Adipocyte (in vitro differentiated cells): ENCODE measurements around the gene RHD.
"Not testable (repeated sequence)": the region's sequence is repeated elsewhere in the genome, so short reads cannot be mapped to it uniquely, and the experiment has no call there.

Source experiments
- DNase-seq: peaks from one replicate; pipeline ENCODE4 v3.0.0-alpha.2; 2015; ENCODE audit warnings: low read depth
- H3K27me3 ChIP-seq: replicated peaks from 2 replicates; pipeline ENCODE4 v1.7.0; 2013; ENCODE audit warnings: mild to moderate bottlenecking, low read length, moderate library complexity; ENCODE audit not compliant: control insufficient read depth, insufficient read depth
- H3K36me3 ChIP-seq: 2 replicates; pipeline ENCODE4 v1.7.0; 2013; ENCODE audit warnings: low read length, mild to moderate bottlenecking, moderate library complexity; ENCODE audit not compliant: control insufficient read depth, insufficient read depth, severe bottlenecking
- H3K4me1 ChIP-seq: 2 replicates; pipeline ENCODE4 v1.7.0; 2013; ENCODE audit warnings: mild to moderate bottlenecking, low read length, moderate library complexity; ENCODE audit not compliant: control insufficient read depth, insufficient read depth
- H3K4me3 ChIP-seq: 2 replicates; pipeline ENCODE4 v1.7.0; 2013; ENCODE audit warnings: mild to moderate bottlenecking, low read length, moderate library complexity
- H3K9ac ChIP-seq: 2 replicates; pipeline ENCODE4 v1.7.0; 2013; ENCODE audit warnings: mild to moderate bottlenecking, low read length, moderate library complexity
- H3K9me3 ChIP-seq: 2 replicates; pipeline ENCODE4 v1.7.0; 2013; ENCODE audit warnings: mild to moderate bottlenecking, low read length, moderate library complexity; ENCODE audit not compliant: control insufficient read depth

RHD gene

DNA sequence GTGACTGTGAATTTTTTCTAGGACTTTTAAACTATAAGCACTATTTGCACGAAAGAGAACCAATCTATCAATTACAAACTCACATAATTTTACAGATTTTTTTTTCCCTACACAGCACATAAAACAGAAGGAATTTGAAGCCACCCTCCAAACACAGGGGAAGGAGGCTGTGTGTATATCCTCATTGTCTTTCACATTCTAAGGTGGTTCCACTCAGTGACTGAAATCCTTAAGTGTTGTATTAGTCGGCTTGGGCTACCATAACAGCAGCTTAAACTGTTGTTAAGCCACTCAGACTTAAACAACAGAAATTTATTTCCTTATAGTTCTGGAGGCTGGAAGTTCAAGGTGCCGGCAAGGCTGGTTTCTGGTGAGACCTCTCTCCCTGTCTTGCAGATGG lies 12.0 kb upstream of the RHD start:
- peaks cover 11% of the 10 kb centered on the region for H3K4me1 ChIP-seq

DNA sequence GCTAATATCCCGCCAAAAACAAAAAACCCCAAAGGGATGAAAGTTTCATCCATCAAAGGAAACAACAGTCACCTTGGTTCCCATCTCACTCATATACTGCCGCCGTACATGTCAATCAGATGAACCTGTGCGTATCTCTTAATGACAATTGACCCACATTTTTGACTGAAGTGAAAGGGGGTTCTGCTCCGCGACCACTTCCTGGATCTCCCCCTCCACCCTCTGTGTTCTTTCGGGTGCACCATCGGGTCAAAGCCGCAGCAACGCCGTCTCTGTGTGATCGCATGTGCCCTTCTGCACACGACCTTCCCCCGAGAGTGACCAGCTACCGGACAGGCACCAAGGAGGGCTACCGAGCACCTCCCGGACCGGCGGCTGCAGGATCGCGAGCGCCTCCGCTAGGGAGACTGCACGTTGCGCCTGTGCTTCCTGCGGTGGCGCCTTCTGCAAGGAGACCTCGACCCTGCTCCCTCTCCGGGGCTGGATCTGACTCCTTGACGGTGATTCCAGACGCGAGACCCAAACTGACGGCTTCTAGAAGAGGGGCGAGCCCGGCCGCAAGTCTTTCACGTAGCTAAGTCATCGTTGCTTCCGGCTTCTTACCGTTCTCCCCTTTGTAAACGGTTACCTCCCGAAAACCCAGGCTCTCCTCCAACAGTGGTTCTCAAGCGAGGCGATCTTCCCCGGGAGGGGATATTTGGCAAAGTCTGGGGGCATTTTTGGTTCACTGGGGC lies 5.6 kb upstream of the RHD start:
- not testable (repeated sequence) for H3K9me3 ChIP-seq, H3K27me3 ChIP-seq, H3K9ac ChIP-seq, H3K36me3 ChIP-seq, H3K4me1 ChIP-seq, DNase-seq
- peak overlapping the region; percentile 50 for H3K4me3 ChIP-seq

More for the DNA sequence above, 12.0 kb upstream of the RHD start:
- H3K4me3 ChIP-seq, H3K36me3 ChIP-seq, H3K9ac ChIP-seq, DNase-seq, H3K27me3 ChIP-seq, H3K9me3 ChIP-seq: not testable (repeated sequence)

DNA sequence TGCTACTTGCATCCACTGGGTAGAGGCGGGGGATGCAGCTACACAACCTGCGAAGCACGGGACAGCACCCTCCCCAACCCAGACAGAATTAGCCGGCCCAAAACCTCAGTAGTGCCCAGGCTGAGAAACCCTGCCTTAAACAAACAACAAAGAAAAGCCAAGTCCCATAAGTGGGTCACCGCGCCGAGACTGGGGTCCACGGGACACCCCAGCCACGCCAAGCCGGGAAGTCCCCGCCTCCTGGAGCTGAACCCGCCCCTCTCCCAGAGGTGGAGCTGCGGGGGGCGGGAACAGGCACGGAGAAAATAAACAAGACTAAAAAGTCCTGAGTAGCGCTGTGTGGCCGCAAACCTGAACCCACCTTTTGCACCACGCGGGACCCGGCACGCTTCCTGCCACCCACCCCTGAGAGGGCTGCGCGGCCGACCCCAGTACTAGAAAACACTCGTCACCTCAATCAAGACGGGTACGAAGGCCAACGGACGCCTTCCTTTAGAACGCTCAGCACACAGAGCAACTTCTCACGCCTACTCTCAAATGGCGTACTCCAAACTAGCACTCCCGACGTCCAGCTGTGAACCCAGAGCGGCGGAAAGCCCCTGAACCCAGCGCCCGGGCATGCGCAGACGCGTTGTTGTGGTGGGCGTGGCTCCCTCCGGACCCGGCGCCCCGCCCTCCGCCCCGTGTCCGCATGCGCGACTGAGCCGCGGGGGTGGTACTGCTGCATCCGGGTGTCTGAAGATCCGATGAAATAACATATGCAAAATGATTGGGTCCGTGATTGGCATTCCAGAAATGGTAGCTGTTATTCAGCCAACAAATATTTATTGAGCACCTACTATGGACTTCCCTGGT lies 4.8 kb upstream of the RHD start:
- DNase-seq, result peak; percentile 74
- not testable (repeated sequence) for H3K4me3 ChIP-seq, H3K27me3 ChIP-seq, H3K9ac ChIP-seq, H3K9me3 ChIP-seq, H3K4me1 ChIP-seq, H3K36me3 ChIP-seq

DNA sequence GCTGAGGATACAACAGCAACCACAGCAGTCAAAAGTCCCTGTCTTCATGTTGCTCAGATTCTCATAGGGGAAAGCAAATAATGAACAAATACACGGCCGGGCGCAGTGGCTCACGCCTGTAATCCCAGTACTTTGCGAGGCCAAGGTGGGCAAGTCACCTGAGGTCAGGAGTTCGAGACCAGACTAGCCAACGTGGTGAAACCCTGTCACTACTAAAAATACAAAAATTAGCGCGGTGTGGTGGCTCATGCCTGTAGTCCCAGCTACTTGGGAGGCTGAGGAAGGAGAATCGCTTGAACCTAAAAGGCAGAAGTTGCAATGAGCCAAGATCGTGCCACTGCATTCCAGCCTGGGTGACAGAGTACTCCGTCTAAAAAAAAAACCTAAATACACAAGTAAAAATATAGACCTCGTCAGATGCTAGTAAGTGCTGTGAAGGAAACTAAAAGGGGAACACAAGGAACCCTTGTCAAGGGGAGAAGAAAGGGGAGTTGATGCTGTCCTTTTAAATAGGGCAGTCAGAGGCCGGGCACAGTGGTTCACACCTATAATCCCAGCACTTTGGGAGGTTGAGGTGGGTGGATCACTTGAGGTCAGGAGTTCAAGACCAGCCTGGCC lies 4.1 kb upstream of the RHD start:
- not testable (repeated sequence) for DNase-seq, H3K36me3 ChIP-seq, H3K9ac ChIP-seq, H3K4me3 ChIP-seq, H3K27me3 ChIP-seq, H3K9me3 ChIP-seq, H3K4me1 ChIP-seq

DNA sequence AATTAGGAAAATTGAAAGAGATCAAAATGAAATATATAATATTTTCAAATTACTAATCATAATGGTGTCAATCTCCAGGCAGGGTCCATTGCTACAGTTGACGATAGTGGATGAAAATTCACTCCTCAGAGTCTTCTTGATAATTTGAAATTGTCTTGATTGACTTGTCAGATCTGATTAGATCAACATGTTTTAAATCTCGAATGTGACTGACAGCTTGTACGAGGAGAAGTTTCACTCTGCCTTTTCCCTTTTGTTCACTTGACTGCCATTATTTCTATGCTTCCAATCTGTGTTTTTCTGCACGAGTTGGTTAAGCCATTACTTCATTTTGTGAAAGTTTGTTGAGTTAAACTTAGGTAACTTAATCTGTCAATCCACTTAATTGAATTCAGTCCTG lies 3.3 kb downstream of the RHD start:
- not testable (repeated sequence) for DNase-seq, H3K4me1 ChIP-seq, H3K9ac ChIP-seq, H3K9me3 ChIP-seq, H3K27me3 ChIP-seq, H3K36me3 ChIP-seq, H3K4me3 ChIP-seq

DNA sequence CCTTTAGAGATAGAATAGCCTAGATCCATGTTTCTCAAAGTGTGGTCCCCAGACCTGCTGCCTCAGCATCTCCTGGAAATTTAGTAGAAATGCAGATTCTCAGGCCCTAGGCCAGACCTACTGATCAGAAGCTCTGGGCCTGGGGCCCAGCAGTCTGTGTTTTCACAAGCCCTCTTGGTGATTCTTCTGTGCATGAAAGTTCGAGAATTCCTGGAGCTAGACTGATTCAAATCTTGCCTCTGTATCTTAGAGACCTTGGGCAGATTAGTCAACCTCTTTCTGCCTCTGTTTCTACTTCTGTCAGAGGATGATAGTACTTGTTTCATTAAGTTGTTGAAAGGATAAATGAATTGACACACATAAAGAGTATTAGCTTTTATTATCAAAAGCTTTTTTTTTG lies 5.0 kb downstream of the RHD start:
- not testable (repeated sequence) for H3K4me3 ChIP-seq, H3K27me3 ChIP-seq, H3K9me3 ChIP-seq, H3K4me1 ChIP-seq, DNase-seq, H3K9ac ChIP-seq, H3K36me3 ChIP-seq

DNA sequence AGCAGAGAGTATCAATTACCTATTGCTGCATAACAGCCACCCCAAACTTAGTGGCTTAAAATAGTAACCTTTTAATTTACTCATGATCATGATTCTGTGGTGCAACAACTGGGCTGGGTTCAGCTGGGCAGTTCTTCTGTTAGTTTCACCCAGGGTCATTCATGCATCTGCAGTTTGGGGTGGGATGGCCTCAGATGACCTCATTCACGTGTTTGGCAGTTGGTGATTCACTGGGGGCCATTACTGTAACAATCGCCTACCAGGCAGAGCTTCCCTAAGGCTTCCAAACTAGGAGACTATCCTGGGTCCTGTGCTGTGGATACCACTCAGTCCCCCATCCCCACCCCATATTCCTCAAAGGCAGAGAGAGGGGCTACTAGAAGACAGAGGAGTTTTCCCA lies 6.0 kb downstream of the RHD start:
- not testable (repeated sequence) for H3K9me3 ChIP-seq, H3K9ac ChIP-seq, DNase-seq, H3K27me3 ChIP-seq, H3K4me1 ChIP-seq, H3K4me3 ChIP-seq, H3K36me3 ChIP-seq

DNA sequence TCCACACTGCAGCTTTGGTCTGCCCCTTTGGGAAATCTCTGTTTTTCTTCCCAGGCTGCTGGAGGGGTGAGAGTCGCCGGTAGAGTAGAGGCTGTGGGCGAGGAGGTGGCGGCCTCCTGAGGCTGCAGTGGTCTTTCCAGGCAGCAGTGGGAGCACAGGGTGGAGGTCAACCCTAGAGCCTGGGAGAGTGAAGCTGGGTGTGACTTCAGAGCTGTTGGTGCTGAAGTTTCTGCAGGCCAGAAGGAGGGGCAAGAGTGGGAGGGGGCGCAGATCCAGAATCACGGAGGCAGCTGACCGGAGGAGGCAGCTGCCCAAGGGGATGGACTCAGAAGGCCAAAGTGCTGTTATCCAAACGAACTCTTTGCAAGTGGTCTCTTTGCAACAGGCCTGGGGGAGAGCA lies 6.5 kb downstream of the RHD start:
- H3K27me3 ChIP-seq, H3K9me3 ChIP-seq, H3K36me3 ChIP-seq, H3K4me3 ChIP-seq, H3K9ac ChIP-seq, H3K4me1 ChIP-seq, DNase-seq: not testable (repeated sequence)

DNA sequence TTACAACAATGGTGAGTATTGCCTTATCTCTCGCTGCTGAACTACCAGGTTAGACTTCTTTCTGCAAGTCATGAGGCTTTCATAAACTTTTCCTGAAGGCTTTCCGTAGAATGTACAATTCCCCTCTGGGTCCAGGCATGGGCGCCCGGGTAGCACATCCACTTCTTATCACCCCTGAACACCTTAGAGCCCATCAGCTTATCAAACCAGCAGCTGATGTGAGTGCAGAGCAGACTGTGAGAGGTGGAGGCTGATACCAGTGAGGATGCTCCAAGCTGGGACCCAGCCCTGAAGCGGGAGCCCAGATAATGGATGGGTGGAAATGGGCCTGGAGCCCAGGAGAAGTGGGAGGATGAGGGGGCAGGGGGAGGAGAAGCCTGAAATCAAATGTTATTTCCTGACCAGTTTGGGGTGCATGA lies 7.4 kb downstream of the RHD start:
- DNase-seq, H3K9me3 ChIP-seq, H3K27me3 ChIP-seq, H3K36me3 ChIP-seq, H3K4me1 ChIP-seq, H3K4me3 ChIP-seq, H3K9ac ChIP-seq: not testable (repeated sequence)

DNA sequence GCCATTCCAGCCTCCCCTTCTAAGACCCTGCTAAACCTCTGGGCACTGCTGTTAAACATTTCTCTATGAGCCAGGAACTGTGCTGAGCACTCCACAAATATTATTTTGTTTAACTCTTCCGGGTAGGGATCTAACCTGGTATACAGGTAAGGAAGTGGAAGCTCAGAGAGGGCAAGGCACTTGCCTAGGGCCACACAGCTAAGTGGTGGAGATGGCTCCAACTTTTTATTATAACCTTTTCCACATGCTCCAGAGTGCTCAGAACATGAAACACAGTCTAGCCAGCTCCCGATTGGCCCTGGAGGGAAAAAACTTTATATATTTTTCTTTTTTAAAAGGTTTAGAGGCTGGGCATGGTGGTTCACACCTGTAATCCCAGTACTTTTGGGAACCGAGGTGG lies 13.6 kb downstream of the RHD start:
- not testable (repeated sequence) for H3K9ac ChIP-seq, H3K27me3 ChIP-seq, H3K4me1 ChIP-seq, H3K4me3 ChIP-seq, H3K9me3 ChIP-seq, H3K36me3 ChIP-seq, DNase-seq

DNA sequence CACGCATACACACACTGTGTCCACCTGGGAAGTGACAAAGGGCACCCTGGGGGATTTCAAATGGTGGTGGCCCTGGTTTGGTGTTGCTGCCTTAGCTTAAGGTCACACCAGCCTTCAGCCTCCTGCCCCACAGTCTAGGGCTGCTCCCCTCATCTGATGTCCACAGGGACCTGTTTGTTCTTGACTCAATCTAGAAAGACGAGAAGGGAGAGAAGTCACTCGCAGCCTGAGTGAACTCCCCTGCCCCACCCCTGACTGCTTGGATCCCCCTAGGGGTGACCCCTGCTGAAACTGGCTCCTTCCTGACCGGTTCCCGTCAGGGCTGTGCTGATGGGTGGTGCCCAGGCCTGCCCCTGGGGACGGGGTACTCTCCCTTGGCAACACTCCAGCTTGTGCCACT lies 14.9 kb downstream of the RHD start:
- H3K4me3 ChIP-seq, H3K27me3 ChIP-seq, H3K36me3 ChIP-seq, H3K9ac ChIP-seq, H3K9me3 ChIP-seq, H3K4me1 ChIP-seq, DNase-seq: not testable (repeated sequence)
